Dedifferentiated amniotic fluid mesenchymal stem cell (primary cell): Measurements from ENCODE around the gene DSCAML1.

Experiments used
- DNase-seq: peaks from one replicate; pipeline ENCODE4 v3.0.0-alpha.2; 2016; ENCODE audit errors: extremely low spot score

The DSCAML1 gene

DNA sequence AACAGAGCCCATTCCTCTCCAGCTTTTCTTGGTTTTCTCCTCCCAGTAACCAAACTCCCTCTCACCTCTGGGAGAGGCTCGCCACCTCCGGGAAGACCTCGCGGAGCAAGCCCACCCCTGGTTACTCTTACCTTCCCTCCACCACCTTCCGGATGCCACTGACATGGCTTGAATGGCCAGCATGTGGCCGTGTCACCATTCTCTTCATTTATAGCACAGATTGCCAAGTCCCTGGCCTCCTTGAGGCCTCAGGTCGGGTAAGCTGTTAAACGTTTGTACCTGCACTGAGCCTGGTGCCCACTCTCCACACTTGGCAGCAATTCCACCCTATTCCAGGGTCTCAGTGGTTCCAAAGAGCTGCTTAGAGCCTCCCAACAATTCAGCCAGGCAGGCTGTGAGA is 35.5 kb upstream of the DSCAML1 start:
- no peak for DNase-seq

- no peak for DNase-seq
Measured at GRCh38 chr11:117831661-117832415, 34.8 kb upstream of the DSCAML1 start.

DNA sequence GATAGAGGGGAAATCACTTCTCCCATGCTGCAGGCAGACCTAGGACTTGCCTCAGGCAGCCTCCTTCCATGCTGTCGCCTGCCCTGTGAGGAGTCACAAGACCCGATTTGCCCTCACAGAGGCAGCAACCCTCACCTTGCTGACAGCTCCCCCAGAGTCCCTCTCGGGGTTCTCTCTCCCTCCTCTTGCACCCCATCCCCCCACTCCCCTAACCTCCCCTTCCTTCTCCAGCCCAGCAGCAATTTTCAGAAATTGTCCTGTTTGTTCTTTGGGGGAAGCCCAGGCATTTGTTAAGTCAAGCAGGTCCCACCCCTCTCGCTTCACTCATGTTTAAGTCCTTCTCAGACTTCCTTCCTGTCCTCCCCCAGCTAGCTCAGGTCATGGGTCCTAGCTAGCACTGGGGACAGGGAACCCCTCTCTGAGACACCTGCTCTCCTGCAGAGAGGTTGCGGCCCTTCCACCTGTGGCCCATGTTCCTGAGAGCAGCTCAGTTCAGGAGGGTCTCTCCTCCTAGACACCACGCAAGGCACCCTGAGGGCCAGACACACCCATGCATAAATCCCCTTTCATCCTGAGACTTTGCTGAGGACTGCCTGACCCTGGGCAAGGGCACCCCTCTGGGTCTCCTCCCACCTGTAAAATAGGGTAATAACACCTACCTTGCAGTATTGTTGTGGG is 33.8 kb upstream of the DSCAML1 start:
- DNase-seq: no peak

DNA sequence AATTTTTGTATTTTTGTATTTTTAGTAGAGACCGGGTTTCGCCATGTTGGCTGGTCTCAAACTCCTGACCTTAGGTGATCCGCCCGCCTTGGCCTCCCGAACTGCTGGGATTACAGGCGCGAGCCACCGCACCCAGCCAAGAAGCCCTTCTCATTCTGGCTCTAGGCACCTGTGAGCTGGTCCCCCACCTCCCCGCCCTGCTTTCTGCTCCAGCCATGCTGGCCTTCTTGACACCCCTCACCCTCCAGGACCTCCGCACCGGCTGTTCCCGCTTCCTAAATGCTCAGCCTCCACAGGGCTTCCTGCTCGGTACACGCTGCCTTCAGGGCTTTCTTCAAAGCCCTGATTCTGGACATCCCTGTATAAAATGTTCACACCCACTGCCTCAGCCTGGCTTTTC is 33.1 kb upstream of the DSCAML1 start:
- DNase-seq: no peak

- DNase-seq: no peak
Measured at GRCh38 chr11:117829369-117829725, 32.3 kb upstream of the DSCAML1 start.

- no peak for DNase-seq
Measured at GRCh38 chr11:117828611-117829368, 31.8 kb upstream of the DSCAML1 start.

DNA sequence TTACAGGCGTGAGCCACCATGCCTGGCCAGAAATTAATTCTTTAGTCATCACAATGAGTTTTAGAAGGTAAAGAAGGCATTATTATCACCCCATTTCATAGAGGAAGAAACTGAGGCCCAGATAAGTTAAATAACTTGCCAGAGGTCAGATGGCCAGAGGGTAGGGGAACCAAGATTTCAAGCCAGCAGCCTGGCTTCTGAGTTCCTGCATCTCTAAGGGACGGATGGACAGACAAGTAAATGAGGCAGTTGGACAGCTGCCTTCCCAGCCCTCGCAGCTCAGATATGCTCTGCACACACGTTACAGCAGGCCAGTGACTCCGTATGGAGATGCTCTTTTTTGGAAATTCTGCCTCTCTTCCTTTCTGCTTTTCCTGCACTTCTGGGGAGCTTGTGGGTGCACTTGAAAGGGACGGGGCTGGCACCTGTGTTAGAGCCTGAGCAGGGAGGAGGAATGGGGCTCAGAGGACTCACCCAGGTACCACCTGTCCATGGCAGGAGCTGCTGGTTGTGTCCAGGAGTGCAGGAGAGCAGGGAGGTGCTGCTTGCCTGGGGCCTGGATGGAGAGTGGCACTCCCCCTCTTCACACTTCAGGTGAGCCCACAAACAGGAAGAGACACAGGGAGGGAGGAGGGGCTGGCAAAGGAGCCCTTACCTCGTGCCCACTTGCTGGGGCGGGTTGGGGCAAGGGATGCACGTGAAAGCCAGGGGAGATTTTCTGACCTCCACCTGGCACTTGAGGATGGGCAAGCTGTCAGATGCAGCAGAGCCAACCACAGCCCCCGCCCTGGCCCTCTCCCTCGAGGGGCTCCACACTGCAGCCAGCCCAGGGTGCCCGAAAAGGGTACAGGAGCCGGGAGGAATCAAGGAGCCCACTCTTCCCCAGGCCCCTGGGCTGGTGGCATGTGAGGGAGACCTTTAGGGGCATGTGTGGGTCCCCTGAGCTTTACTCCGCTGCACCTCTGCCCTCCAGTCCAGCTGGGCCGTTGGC is 30.8 kb upstream of the DSCAML1 start:
- DNase-seq: no peak

DNA sequence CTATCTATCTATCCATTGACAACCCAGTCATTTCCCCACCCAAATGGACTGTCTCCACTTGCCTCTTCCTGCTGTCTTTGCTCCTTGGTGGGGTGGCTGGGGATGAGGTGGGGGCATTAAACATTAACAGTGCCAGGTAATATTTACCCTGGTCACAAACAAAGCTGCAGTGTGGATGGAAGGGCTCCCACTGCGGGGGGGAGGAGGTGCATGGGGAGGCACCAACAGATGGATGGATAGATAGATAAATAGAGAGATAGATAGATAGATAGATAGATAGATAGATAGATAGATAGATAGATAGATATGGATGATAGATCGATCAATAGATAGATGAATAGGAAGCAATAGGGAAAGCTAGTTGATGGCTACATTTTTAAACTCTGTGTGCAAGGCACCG is 29.8 kb upstream of the DSCAML1 start:
- no peak for DNase-seq

GRCh38 chr11:117826190-117826570 is 29.2 kb upstream of the DSCAML1 start:
- no peak for DNase-seq

- DNase-seq: no peak
Measured at GRCh38 chr11:117825538-117826189, 28.6 kb upstream of the DSCAML1 start.

GRCh38 chr11:117824571-117825537 is 27.8 kb upstream of the DSCAML1 start, which contains the start of gene FXYD2:
TSS of gene FXYD2 (minus strand) at chr11:117824744. CDS start at chr11:117824678, 66 bp downstream.
- no peak for DNase-seq

DNA sequence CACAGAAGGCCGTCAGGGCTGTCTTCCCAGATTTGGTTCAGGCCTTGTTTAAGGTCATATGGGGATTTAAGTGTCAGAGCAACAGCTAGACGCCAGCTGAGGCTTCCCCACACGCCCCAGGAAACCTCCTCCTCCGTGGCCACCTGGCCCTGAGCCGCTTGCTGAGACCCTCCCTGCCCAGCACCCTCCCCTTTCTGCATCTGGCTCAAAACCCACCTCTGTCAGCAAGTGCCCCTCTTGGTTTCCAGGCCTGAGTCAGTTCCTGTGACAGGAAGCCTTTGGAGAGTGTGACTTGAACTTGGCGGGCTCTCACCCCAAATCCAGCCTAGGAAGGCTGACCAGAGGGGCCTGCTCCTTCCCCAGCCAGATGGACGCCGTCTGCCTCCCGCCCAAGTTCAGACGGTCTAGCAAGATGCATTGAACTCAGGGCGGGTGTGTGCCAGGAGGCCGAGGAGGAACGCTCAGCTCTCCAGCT is 27.0 kb upstream of the DSCAML1 start:
- no peak for DNase-seq

DNA sequence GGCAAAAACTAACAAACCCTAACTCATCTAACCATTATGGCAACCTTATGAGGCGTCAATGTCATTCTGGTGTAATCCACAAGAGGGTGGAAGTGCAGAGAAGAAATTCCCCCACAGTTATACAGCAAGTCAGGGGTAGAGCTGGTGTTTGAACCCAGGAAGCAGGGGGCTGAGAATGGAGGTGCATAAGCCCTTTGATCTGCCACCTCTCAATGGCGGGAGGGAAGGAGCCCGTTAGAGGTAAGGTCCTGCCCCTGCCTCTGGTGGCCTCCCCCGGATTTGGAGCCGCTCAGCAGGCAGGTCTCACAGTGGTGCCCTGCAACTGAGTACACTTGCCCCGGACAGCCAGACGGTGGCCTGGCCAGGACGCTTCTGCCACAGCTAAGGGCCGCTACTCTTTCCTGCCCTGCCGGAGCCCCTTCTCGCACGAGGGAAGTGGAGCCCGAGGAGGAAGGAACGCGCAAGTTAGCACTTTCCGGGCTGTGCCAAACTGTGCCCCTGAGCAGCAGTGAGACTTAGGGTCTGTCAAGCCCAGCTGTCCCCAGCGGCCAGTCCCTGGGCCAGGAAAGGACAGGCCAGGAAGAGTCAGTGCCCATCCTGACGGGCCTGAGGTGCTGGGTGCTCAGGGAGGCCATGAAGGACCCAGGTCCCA is 26.4 kb upstream of the DSCAML1 start:
- DNase-seq: no peak

- no peak for DNase-seq
Measured at GRCh38 chr11:117822074-117823033, 25.3 kb upstream of the DSCAML1 start.

- DNase-seq: no peak
Measured at GRCh38 chr11:117821431-117821830, 24.4 kb upstream of the DSCAML1 start.

DNA sequence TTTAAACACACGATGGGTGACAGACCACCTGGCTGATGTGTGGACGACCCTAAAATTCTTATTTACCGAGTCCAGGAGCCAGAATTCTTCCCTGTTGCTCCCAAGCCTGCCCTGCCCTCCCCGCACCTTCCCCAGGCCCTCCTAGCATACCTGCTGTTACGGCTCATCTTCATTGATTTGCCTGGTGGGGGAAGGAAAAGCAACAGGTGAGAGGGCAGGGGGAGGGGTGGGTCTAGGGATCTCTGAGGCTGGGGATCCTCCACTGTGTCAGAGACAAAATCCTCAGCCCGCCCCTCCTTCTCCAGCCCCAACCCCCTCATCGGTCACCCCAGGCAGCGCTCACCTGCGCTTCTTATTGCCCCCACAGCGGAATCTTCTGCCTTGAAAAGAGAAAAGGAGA is 23.5 kb upstream of the DSCAML1 start:
- no peak for DNase-seq

GRCh38 chr11:117820071-117820470 is 23.1 kb upstream of the DSCAML1 start:
- no peak for DNase-seq
